Neural progenitor cell (in vitro differentiated cells): ENCODE results near the gene OR10K2. TPM values are rescaled to one million over a fixed set of nuclear protein-coding genes. Genes with fewer than 3 reads are reported as not detected.
"Not testable (repeated sequence)": the region's sequence is repeated elsewhere in the genome, so short reads cannot be mapped to it uniquely, and the experiment has no call there.

ENCODE experiments used
- DNase-seq: peaks from one replicate; pipeline ENCODE4 v3.0.0-alpha.2; 2016; ENCODE audit warnings: low spot score
- H2AFZ ChIP-seq: fragments of 200-600 bp; sonication (generic); replicated peaks from 2 replicates; pipeline ENCODE4 v1.6.1; 2016; ENCODE audit warnings: antibody characterized with exemption
- H3F3A ChIP-seq: fragments of 200-600 bp; sonication (generic); 2 replicates; pipeline ENCODE4 v1.6.1; 2016; ENCODE audit warnings: antibody characterized with exemption, low read depth
- H3K27ac ChIP-seq: fragments of 200-600 bp; sonication (generic); 2 replicates; pipeline ENCODE4 v1.5.1; 2016; ENCODE audit warnings: mild to moderate bottlenecking
- H3K27me3 ChIP-seq: fragments of 200-600 bp; sonication (generic); 2 replicates; pipeline ENCODE4 v1.6.1; 2016; ENCODE audit warnings: mild to moderate bottlenecking, moderate library complexity
- H3K36me3 ChIP-seq: fragments of 200-600 bp; sonication (generic); 2 replicates; pipeline ENCODE4 v1.5.1; 2016
- H3K4me1 ChIP-seq: fragments of 200-600 bp; sonication (generic); 2 replicates; pipeline ENCODE4 v1.6.1; 2016; ENCODE audit warnings: mixed run types
- H3K4me2 ChIP-seq: fragments of 200-600 bp; sonication (generic); 2 replicates; pipeline ENCODE4 v1.6.1; 2016
- H3K4me3 ChIP-seq: fragments of 200-600 bp; sonication (generic); 2 replicates; pipeline ENCODE4 v1.5.1; 2016
- H3K79me2 ChIP-seq: fragments of 200-600 bp; sonication (generic); 2 replicates; pipeline ENCODE4 v1.6.1; 2016; ENCODE audit warnings: low read depth
- H3K9ac ChIP-seq: fragments of 200-600 bp; sonication (generic); 2 replicates; pipeline ENCODE4 v1.6.1; 2016
- H3K9me3 ChIP-seq: fragments of 200-600 bp; sonication (generic); 2 replicates; pipeline ENCODE4 v1.5.1; 2016; ENCODE audit warnings: low read depth
- H4K20me1 ChIP-seq: fragments of 200-600 bp; sonication (generic); 2 replicates; pipeline ENCODE4 v1.6.1; 2016; ENCODE audit warnings: low read depth
- H3K27ac Mint-ChIP-seq: 3 replicates; pipeline ENCODE4 v1.8.0; 2021; ENCODE audit warnings: mixed read lengths
- H3K27me3 Mint-ChIP-seq: 2 replicates; pipeline ENCODE4 v1.8.0; 2022; ENCODE audit warnings: low read depth, mild to moderate bottlenecking, inconsistent platforms, moderate library complexity, mixed read lengths; ENCODE audit not compliant: insufficient read depth
- H3K36me3 Mint-ChIP-seq: 3 replicates; pipeline ENCODE4 v1.8.0; 2021; ENCODE audit warnings: mixed read lengths
- H3K4me1 Mint-ChIP-seq: 3 replicates; pipeline ENCODE4 v1.8.0; 2021; ENCODE audit warnings: mixed read lengths
- H3K4me3 Mint-ChIP-seq: 3 replicates; pipeline ENCODE4 v1.8.0; 2021; ENCODE audit warnings: mild to moderate bottlenecking, moderate library complexity, mixed read lengths
- H3K9me3 Mint-ChIP-seq: 3 replicates; pipeline ENCODE4 v1.8.0; 2020; ENCODE audit warnings: mixed read lengths
- CTCF ChIP-seq: fragments of 200-600 bp; sonication (generic); IDR thresholded peaks from 2 replicates; pipeline ENCODE4 v1.5.1; 2017; ENCODE audit warnings: antibody characterized with exemption, mild to moderate bottlenecking
- EZH2 ChIP-seq: fragments of 200-600 bp; sonication (generic); IDR thresholded peaks from 2 replicates; pipeline ENCODE4 v1.6.1; 2017; ENCODE audit warnings: antibody characterized with exemption, mild to moderate bottlenecking, moderate library complexity
- EZH2phosphoT487 ChIP-seq: fragments of 200-600 bp; sonication (generic); IDR thresholded peaks from 2 replicates; pipeline ENCODE4 v1.6.1; 2017; ENCODE audit warnings: antibody characterized with exemption
- total RNA-seq: library from RNA; depleted of rRNA; stranded (reverse); fragments of >200 nt; gene quantifications from 2 replicates; pipeline ENCODE4 v1.2.3, GENCODE V29; 2015; ENCODE audit warnings: low replicate concordance

Gene OR10K2
- total RNA-seq, 1 donor from 2014 or later = not detected

DNA sequence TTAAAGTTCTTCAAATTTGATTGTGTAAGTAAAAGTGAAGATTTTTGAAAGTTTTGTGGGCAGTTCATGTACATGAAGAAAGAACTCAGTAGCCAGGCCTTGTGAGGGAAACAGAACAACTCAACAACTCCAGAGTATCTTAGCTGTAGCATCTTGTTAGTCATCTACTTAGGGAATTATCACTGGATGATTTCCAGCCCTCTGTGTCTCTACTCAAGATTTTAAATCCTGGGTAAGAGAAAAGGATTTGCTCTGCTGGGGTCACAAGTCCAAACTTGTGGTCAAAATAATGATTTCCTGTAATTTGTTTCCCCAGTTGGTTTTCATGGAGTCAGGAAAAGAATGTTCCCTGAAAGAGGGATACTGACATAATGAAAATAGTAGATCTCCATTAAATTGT lies 34.9 kb downstream of the OR10K2 start:
- Mint-ChIP-seq H3K27ac (no peak overlapping the region), H3K4me1 (no peaks in the 10 kb centered on the region), H3K27me3 (no peaks in the 10 kb centered on the region), H3K9me3 (peaks cover 3% of the 10 kb centered on the region), H3K4me3 (no peak overlapping the region), H3K36me3 (no peaks in the 10 kb centered on the region)
- Histone ChIP-seq H3K36me3 (no peaks in the 10 kb centered on the region), H3K4me3 (no peak overlapping the region), H3K4me2 (no peak overlapping the region), H3K4me1 (no peaks in the 10 kb centered on the region), H3K27me3 (no peaks in the 10 kb centered on the region), H3F3A (no peaks in the 10 kb centered on the region), H2AFZ (no peak overlapping the region), H3K9ac (no peak overlapping the region), H3K79me2 (no peaks in the 10 kb centered on the region), H3K27ac (no peak overlapping the region), H3K9me3 (no peaks in the 10 kb centered on the region), H4K20me1 (no peaks in the 10 kb centered on the region)
- TF ChIP-seq EZH2 = no peak
- TF ChIP-seq CTCF = no peak
- TF ChIP-seq EZH2phosphoT487 = no peak
- DNase-seq = no peak

DNA sequence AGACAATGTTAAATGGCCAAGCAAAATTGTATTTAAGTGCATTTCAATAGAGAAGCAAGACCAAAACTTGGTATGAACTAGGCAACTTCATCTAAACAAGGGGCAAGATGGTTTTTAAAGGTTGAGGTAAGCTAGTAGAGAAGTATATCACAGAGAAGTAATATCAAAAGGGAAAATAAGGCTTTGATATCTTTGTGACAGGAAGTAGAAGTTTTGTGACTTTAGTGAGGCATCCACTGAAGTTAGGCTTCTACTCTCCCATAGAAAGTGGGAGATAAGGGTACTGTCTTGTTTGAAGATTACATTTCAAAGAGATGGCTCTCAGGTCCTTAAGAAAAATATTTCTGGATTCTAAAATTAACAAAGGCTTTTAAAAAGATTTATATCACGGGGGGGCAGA lies 35.7 kb downstream of the OR10K2 start:
- TF ChIP-seq EZH2phosphoT487 = no peak
- Histone ChIP-seq H3K27ac (no peak overlapping the region), H3F3A (no peaks in the 10 kb centered on the region), H3K4me3 (no peak overlapping the region), H3K4me2 (no peak overlapping the region), H3K79me2 (no peaks in the 10 kb centered on the region), H3K4me1 (no peaks in the 10 kb centered on the region), H3K36me3 (no peaks in the 10 kb centered on the region), H3K9ac (no peak overlapping the region), H4K20me1 (no peaks in the 10 kb centered on the region), H3K9me3 (no peaks in the 10 kb centered on the region), H2AFZ (no peak overlapping the region), H3K27me3 (no peaks in the 10 kb centered on the region)
- no peak overlapping the region for H3K27ac Mint-ChIP-seq
- H3K4me3 Mint-ChIP-seq = no peak overlapping the region
- DNase-seq = no peak
- H3K9me3 Mint-ChIP-seq = peaks cover 3% of the 10 kb centered on the region
- H3K36me3 Mint-ChIP-seq = no peaks in the 10 kb centered on the region
- H3K27me3 Mint-ChIP-seq = no peaks in the 10 kb centered on the region
- no peaks in the 10 kb centered on the region for H3K4me1 Mint-ChIP-seq

GRCh38 chr1:158374860-158375259 lies 51.2 kb downstream of the OR10K2 start:
- Histone ChIP-seq H3K4me1 (no peaks in the 10 kb centered on the region), H3K27ac (no peak overlapping the region), H3K9ac (no peak overlapping the region), H3F3A (no peaks in the 10 kb centered on the region), H3K4me2 (no peak overlapping the region), H3K36me3 (no peaks in the 10 kb centered on the region), H3K9me3 (no peaks in the 10 kb centered on the region), H3K79me2 (no peaks in the 10 kb centered on the region), H2AFZ (no peak overlapping the region), H3K27me3 (no peaks in the 10 kb centered on the region), H3K4me3 (no peak overlapping the region), H4K20me1 (no peaks in the 10 kb centered on the region)
- TF ChIP-seq CTCF (no peak), EZH2 (no peak), EZH2phosphoT487 (no peak)
- Mint-ChIP-seq H3K9me3 (peaks cover 5% of the 10 kb centered on the region), H3K36me3 (no peaks in the 10 kb centered on the region), H3K4me3 (no peak overlapping the region), H3K27ac (no peak overlapping the region), H3K27me3 (peaks cover 4% of the 10 kb centered on the region), H3K4me1 (no peaks in the 10 kb centered on the region)
- no peak for DNase-seq

DNA sequence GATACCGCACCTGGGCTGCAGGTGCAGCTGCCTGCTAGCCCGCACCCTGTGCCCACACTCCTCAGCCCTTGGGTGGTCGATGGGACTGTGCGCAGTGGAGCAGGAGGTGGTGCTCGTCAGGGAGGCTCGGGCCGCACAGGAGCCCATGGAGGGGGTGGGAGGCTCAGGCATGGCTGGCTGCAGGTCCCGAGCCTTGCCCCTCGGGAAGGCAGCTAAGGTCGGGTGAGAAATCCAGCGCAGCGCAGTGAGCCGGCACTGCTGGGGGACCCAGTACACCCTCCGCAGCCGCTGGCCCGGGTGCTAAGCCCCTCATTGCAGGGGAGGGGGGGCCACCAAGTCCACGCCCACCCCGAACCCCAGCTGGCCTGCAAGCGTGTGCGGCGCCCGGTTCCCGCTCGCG lies 51.9 kb downstream of the OR10K2 start:
- H3F3A ChIP-seq, H3K9me3 Mint-ChIP-seq, H3K79me2 ChIP-seq, DNase-seq, H3K36me3 ChIP-seq, H3K27me3 ChIP-seq, H3K36me3 Mint-ChIP-seq, H3K27ac ChIP-seq, H3K4me1 Mint-ChIP-seq, H3K27ac Mint-ChIP-seq, H3K4me3 Mint-ChIP-seq, H3K9ac ChIP-seq, H3K4me2 ChIP-seq, H4K20me1 ChIP-seq, H2AFZ ChIP-seq, H3K4me1 ChIP-seq, H3K4me3 ChIP-seq, H3K9me3 ChIP-seq, H3K27me3 Mint-ChIP-seq: not testable (repeated sequence)
